K562 (cell line): Measurements from ENCODE around the gene SRP72. TPM values are rescaled to one million over a fixed set of nuclear protein-coding genes. Genes with fewer than 3 reads are reported as not detected.

Source experiments
- CREB3L1 ChIP-seq: fragments of 450-650 bp; IDR thresholded peaks from 2 replicates; pipeline ENCODE4 v1.6.1; 2014; ENCODE audit warnings: low read depth, mild to moderate bottlenecking, moderate library complexity, borderline replicate concordance
- DMBX1 ChIP-seq: fragments of 250-450 bp; sonication (Bioruptor Pico); IDR thresholded peaks from 2 replicates; pipeline ENCODE4 v1.8.0; 2022; ENCODE audit warnings: inconsistent platforms, mild to moderate bottlenecking, moderate library complexity, borderline replicate concordance
- ELK3 ChIP-seq: fragments of 450-650 bp; formaldehyde crosslinking; IDR thresholded peaks from 2 replicates; pipeline ENCODE4 v1.4.0; 2020; ENCODE audit warnings: mild to moderate bottlenecking
- GTF2E2 ChIP-seq: fragments of 200-800 bp; sonication (Bioruptor generic); IDR thresholded peaks from 2 replicates; pipeline ENCODE4 v1.6.1; 2016; ENCODE audit warnings: missing genetic modification characterization, missing compliant biosample characterization
- HMGN3 ChIP-seq: IDR thresholded peaks from 2 replicates; pipeline ENCODE4 v1.6.1; 2011; ENCODE audit warnings: borderline replicate concordance, low read depth, mild to moderate bottlenecking, mixed read lengths, low read length; ENCODE audit not compliant: insufficient read length; ENCODE audit errors: extremely low read depth
- MBD2 ChIP-seq: sonication (generic); IDR thresholded peaks from 2 replicates; pipeline ENCODE4 v1.6.1; 2016; ENCODE audit warnings: low read depth, borderline replicate concordance
- MTA2 ChIP-seq: fragments of 450-650 bp; IDR thresholded peaks from 2 replicates; pipeline ENCODE4 v1.6.1; 2016; ENCODE audit warnings: low read depth
- NBN ChIP-seq: fragments of 450-650 bp; IDR thresholded peaks from 2 replicates; pipeline ENCODE4 v1.6.1; 2016; ENCODE audit warnings: low read depth, mild to moderate bottlenecking
- NFRKB ChIP-seq: fragments of 450-650 bp; IDR thresholded peaks from 2 replicates; pipeline ENCODE4 v1.6.1; 2016; ENCODE audit warnings: low read depth
- OTX1 ChIP-seq: fragments of 450-650 bp; formaldehyde crosslinking; IDR thresholded peaks from 2 replicates; pipeline ENCODE4 v1.4.0; 2022; ENCODE audit warnings: mild to moderate bottlenecking
- PKNOX1 ChIP-seq: fragments of 450-650 bp; IDR thresholded peaks from 2 replicates; pipeline ENCODE4 v1.6.1; 2016
- U2AF2 ChIP-seq: fragments of 200-400 bp; formaldehyde crosslinking; optimal IDR thresholded peaks from 2 replicates; pipeline ENCODE3; 2017; ENCODE audit warnings: low read depth, mild to moderate bottlenecking, low read length
- ZC3H4 ChIP-seq: sonication (generic); formaldehyde crosslinking; IDR thresholded peaks from 2 replicates; pipeline ENCODE4 v1.9.0; 2021; ENCODE audit warnings: missing genetic modification reagents, borderline replicate concordance
- ZFP1 ChIP-seq: fragments of 450-650 bp; formaldehyde crosslinking; IDR thresholded peaks from 2 replicates; pipeline ENCODE4 v1.4.0; 2020; ENCODE audit warnings: mild to moderate bottlenecking, mixed read lengths
- ZNF12 ChIP-seq: sonication (generic); formaldehyde crosslinking; IDR thresholded peaks from 2 replicates; pipeline ENCODE4 v1.4.0; 2020; ENCODE audit warnings: mild to moderate bottlenecking, missing genetic modification reagents
- ZNF316 ChIP-seq: fragments of 450-650 bp; IDR thresholded peaks from 2 replicates; pipeline ENCODE4 v1.6.1; 2016
- ZNF644 ChIP-seq: fragments of 200-800 bp; sonication (Bioruptor generic); IDR thresholded peaks from 2 replicates; pipeline ENCODE4 v1.6.1; 2016; ENCODE audit warnings: low read depth, missing genetic modification characterization, missing compliant biosample characterization
- polyA plus RNA-seq, 8 experiments: library from polyadenylated mRNA; depleted of rRNA in 4 of 8; stranded (reverse) in 5 of 8; unstranded in 3 of 8; fragments of >200 nt; fragmentation: Nextera tagmentation in 2 of 8; fragmentation: Illumina TruSeq in 1 of 8; extraction: Ambion mirVana in 2 of 8; extraction: Trizol in 1 of 8; gene quantifications; 2 replicates each; pipeline versions ENCODE4 v1.2.1 to v1.2.3, GENCODE V29; 2011 to 2014; ENCODE audit warnings: inconsistent platforms in 1 of 8, missing spikeins in 1 of 8
- total RNA-seq, 7 experiments: library from RNA; depleted of rRNA in 6 of 7; stranded (reverse); fragments of >200 nt in 6 of 7; fragmentation: Illumina TruSeq in 2 of 7; extraction: Trizol in 2 of 7; gene quantifications; 2 replicates each; pipeline versions ENCODE4 v1.2.1 to v1.2.3, GENCODE V29; 2011 to 2021; ENCODE audit warnings: low replicate concordance in 1 of 7
- TF ChIP-seq, protein P1 (sequence below): sonication (generic); formaldehyde crosslinking; IDR thresholded peaks from 2 replicates; pipeline ENCODE4 v1.8.0; 2022; ENCODE audit warnings: mild to moderate bottlenecking, missing genetic modification reagents
- TF ChIP-seq, protein P2 (sequence below): sonication (generic); formaldehyde crosslinking; IDR thresholded peaks from 2 replicates; pipeline ENCODE4 v1.8.0; 2022; ENCODE audit warnings: mild to moderate bottlenecking, low read depth, missing genetic modification reagents
- TF ChIP-seq, protein P3 (sequence below): sonication (generic); formaldehyde crosslinking; IDR thresholded peaks from 2 replicates; pipeline ENCODE4 v1.9.0; 2022; ENCODE audit warnings: mild to moderate bottlenecking, missing genetic modification reagents

Gene SRP72
- total and polyA plus RNA-seq, 9 of the 15 experiments (the other 6 are each of a cell fraction or from before 2014, with no cell fraction given), result 124 to 341 (median 202) TPM

- TF ChIP-seq, protein P1, sequence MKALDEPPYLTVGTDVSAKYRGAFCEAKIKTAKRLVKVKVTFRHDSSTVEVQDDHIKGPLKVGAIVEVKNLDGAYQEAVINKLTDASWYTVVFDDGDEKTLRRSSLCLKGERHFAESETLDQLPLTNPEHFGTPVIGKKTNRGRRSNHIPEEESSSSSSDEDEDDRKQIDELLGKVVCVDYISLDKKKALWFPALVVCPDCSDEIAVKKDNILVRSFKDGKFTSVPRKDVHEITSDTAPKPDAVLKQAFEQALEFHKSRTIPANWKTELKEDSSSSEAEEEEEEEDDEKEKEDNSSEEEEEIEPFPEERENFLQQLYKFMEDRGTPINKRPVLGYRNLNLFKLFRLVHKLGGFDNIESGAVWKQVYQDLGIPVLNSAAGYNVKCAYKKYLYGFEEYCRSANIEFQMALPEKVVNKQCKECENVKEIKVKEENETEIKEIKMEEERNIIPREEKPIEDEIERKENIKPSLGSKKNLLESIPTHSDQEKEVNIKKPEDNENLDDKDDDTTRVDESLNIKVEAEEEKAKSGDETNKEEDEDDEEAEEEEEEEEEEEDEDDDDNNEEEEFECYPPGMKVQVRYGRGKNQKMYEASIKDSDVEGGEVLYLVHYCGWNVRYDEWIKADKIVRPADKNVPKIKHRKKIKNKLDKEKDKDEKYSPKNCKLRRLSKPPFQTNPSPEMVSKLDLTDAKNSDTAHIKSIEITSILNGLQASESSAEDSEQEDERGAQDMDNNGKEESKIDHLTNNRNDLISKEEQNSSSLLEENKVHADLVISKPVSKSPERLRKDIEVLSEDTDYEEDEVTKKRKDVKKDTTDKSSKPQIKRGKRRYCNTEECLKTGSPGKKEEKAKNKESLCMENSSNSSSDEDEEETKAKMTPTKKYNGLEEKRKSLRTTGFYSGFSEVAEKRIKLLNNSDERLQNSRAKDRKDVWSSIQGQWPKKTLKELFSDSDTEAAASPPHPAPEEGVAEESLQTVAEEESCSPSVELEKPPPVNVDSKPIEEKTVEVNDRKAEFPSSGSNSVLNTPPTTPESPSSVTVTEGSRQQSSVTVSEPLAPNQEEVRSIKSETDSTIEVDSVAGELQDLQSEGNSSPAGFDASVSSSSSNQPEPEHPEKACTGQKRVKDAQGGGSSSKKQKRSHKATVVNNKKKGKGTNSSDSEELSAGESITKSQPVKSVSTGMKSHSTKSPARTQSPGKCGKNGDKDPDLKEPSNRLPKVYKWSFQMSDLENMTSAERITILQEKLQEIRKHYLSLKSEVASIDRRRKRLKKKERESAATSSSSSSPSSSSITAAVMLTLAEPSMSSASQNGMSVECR, result 0 out of 2 replicates have a peak, but pooled peaks have one; percentile 44
- no peak for TF ChIP-seq NBN
- 0 out of 2 replicates have a peak, but pooled peaks have one; percentile 12 for TF ChIP-seq PKNOX1
- TF ChIP-seq, protein P2, sequence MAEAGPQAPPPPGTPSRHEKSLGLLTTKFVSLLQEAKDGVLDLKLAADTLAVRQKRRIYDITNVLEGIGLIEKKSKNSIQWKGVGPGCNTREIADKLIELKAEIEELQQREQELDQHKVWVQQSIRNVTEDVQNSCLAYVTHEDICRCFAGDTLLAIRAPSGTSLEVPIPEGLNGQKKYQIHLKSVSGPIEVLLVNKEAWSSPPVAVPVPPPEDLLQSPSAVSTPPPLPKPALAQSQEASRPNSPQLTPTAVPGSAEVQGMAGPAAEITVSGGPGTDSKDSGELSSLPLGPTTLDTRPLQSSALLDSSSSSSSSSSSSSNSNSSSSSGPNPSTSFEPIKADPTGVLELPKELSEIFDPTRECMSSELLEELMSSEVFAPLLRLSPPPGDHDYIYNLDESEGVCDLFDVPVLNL (CRISPR knock-in tag), result no peak
- TF ChIP-seq, protein P3, sequence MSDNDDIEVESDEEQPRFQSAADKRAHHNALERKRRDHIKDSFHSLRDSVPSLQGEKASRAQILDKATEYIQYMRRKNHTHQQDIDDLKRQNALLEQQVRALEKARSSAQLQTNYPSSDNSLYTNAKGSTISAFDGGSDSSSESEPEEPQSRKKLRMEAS (CRISPR knock-in tag), result peak; percentile 96
- TF ChIP-seq GTF2E2 (tag), result no peak
- no peak for TF ChIP-seq ZC3H4 (CRISPR knock-in tag)
- no peak for TF ChIP-seq NFRKB
- TF ChIP-seq DMBX1 (CRISPR knock-in tag), result no peak
- no peak for TF ChIP-seq U2AF2
- no peak for TF ChIP-seq MTA2
- TF ChIP-seq HMGN3, result peak; percentile 67
- no peak for TF ChIP-seq ZNF316
- TF ChIP-seq OTX1 (CRISPR knock-in tag), result no peak
- TF ChIP-seq CREB3L1, result peak; percentile 51; the same call in 1 of the 2 replicates
- TF ChIP-seq ZNF12 (CRISPR knock-in tag), result no peak
- no peak for TF ChIP-seq ZFP1 (CRISPR knock-in tag)
- TF ChIP-seq ZNF644, result no peak
- no peak for TF ChIP-seq MBD2
- no peak for TF ChIP-seq ELK3
Observed at GRCh38 chr4:56544573-56545131, 77.2 kb downstream of the SRP72 start (continued).
